Astrocyte of the cerebellum (primary cell): ENCODE measurements around the gene PPP6R3.

Experiments used
- DNase-seq: peaks from one replicate; pipeline ENCODE4 v3.0.0-alpha.2; 2011; ENCODE audit warnings: low read depth
- H3K4me3 ChIP-seq: 2 replicates; pipeline ENCODE4 v1.5.1; 2011; ENCODE audit warnings: mild to moderate bottlenecking, low read depth, low read length, moderate library complexity
- in situ Hi-C: cut with HindIII; loops from 2 replicates; pipeline ENCODE4 v1.10.0; 2017; ENCODE audit warnings: low sequenced_read_pairs
- TF ChIP-seq, protein P1 (sequence below): IDR thresholded peaks from 2 replicates; pipeline ENCODE4 v1.5.1; 2012; ENCODE audit warnings: low read length, low read depth, moderate library complexity, mild to moderate bottlenecking; ENCODE audit errors: missing control alignments

Gene PPP6R3

GRCh38 chr11:68440224-68440623, 20.3 kb upstream of the PPP6R3 start:
- TF ChIP-seq, protein P1, sequence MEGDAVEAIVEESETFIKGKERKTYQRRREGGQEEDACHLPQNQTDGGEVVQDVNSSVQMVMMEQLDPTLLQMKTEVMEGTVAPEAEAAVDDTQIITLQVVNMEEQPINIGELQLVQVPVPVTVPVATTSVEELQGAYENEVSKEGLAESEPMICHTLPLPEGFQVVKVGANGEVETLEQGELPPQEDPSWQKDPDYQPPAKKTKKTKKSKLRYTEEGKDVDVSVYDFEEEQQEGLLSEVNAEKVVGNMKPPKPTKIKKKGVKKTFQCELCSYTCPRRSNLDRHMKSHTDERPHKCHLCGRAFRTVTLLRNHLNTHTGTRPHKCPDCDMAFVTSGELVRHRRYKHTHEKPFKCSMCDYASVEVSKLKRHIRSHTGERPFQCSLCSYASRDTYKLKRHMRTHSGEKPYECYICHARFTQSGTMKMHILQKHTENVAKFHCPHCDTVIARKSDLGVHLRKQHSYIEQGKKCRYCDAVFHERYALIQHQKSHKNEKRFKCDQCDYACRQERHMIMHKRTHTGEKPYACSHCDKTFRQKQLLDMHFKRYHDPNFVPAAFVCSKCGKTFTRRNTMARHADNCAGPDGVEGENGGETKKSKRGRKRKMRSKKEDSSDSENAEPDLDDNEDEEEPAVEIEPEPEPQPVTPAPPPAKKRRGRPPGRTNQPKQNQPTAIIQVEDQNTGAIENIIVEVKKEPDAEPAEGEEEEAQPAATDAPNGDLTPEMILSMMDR, result no peak
- H3K4me3 ChIP-seq, result no peak overlapping the region
- DNase-seq, result no peak
- in situ Hi-C loops, result no loop called here

GRCh38 chr11:68441466-68442230, 18.9 kb upstream of the PPP6R3 start:
- TF ChIP-seq, protein P1, result no peak
- in situ Hi-C loops, result no loop called here
- DNase-seq, result no peak
- no peak overlapping the region for H3K4me3 ChIP-seq

GRCh38 chr11:68442433-68442832, 18.1 kb upstream of the PPP6R3 start:
- in situ Hi-C loops, result no loop called here
- no peak overlapping the region for H3K4me3 ChIP-seq
- DNase-seq, result no peak
- TF ChIP-seq, protein P1, result no peak

- DNase-seq, result no peak
- no peak overlapping the region for H3K4me3 ChIP-seq
- TF ChIP-seq, protein P1, result no peak
- in situ Hi-C loops, result no loop called here
Measured at GRCh38 chr11:68444566-68444965, 16.0 kb upstream of the PPP6R3 start.

DNA sequence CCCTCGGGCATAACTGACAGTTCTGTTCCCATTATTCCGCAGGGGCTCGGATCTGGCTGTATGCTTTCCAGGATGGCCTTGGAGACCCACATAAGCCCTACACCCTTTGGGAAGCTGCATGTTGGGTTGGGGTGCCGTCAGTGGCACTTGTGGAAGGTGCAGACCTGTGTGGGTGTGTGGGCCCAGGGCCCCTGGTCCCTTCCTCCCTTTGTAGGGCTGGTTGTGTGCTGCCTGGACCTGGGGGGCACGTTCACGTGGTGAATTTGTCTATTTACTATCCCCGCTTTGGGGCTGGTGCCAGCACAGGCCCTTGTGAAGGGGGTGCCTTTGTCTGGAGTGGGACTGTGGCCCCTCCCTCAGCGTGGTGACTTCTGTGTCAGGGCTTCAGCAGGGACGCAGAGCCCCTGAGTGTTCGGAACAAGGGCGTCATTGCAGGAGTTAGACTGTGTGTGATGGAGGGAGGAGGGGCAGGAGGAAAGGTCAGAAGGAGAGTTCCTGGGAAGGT, 15.0 kb upstream of the PPP6R3 start:
- no peak for DNase-seq
- in situ Hi-C loops, result no loop called here
- no peak overlapping the region for H3K4me3 ChIP-seq
- TF ChIP-seq, protein P1, result no peak

DNA sequence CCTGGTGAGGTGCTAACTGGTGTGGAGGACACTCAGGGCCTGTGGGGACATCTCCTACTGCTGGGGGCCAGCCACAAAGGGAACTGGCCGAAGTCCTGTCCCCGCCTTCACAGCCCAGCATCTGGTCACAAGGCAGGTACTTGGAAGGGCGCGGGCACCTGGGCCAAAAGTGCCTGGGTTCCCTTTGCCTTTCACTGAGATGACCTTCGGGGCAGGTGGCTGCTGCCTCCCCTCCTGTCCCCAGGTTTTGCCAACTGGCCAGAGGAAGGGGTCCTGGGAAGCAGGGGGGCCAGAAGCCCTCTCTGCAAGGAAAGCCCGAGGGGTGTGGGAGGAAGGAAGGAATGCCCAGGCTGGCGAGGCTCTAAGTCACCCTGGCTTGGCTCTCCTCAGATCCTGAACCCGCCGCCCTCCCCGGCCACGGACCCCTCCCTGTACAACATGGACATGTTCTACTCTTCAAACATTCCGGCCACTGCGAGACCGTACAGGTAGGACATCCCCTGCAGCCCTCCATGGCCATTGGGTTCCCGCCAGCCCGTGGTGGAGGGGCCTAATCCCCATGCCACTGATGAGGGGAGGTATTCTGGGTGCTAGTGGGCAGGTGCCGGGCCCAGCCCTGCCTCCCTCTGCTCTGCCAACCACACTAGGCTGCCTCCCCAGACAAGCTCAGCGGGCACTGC, 14.4 kb upstream of the PPP6R3 start:
- H3K4me3 ChIP-seq, result no peak overlapping the region
- in situ Hi-C loops, result no loop called here
- DNase-seq, result no peak
- TF ChIP-seq, protein P1, result no peak
